A204.1 (cell line): ENCODE measurements around the gene AMOTL2.

Experiments used
- FAIRE-seq: peaks from 2 replicates; lab custom pipeline; 2012; peaks lifted over from hg19 to GRCh38; lab: Jason Lieb, UNC

Gene AMOTL2

DNA sequence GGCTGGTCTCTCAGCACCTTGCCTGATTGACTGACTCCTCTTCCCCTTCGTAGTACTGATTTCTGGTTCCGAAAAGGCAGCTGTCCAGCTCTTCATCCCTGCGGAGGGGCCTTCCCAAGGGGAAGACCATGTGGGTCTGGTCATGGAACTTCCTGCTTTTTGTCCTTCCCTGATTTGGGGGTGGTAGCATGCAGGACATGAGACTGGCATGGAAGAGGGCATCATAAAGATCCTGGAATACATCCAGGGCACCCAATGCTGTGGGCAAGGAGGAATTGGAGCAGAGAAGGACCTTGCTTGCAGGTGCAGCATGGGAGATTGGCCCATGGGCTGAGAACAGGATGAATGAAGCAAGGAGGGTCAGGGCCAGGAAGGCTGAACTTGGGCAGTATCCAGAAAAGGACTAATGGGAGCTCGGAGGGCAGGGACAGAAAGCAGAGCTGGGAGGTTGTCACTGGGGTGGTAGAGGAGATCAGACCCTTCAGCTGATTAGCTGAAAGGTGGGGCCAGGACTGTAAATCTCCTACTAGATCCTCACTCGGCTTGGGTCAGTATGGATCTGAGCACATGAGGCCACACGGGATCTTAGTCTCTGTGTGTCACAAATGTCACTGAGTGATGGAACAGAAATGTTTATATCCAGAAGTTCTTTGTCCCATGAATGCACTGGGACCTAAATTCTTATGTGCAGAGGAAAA is 59.5 kb downstream of the AMOTL2 start:
- no peak for FAIRE-seq

DNA sequence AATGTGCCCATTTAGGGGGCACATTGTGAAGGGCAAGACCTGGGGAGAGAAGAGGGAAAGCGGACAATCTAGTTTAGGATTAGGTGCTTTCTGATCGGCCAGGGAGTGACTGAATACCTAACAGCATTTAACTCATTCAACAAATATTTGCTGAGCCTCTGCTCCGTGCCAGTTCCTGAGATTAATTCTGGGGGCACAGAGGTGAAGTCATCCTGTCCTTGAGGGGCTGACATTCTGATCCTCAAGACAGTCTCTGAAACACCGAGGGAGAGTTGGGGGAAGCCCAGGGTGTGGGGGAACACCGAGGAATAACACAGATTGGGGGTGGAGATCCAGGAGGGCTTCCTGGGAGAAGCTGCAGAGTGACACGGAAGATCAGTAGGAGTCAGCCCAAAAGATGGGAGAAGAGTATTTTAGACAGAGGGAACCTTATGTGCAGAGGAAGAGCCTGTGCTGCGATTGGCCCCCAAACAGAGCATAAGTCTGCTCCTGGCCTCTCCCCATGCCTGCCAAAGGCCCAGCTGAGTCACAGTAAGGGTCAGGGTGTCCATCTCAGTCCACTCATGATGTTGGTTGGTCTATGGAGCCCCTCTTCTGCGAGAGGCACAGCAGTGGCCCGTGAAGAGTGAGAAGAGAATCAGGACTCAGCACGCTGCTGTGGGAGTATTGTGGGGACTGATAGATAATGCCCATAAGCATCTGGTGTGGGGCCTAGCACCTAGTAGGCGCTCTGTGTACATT is 60.2 kb downstream of the AMOTL2 start:
- no peak for FAIRE-seq

DNA sequence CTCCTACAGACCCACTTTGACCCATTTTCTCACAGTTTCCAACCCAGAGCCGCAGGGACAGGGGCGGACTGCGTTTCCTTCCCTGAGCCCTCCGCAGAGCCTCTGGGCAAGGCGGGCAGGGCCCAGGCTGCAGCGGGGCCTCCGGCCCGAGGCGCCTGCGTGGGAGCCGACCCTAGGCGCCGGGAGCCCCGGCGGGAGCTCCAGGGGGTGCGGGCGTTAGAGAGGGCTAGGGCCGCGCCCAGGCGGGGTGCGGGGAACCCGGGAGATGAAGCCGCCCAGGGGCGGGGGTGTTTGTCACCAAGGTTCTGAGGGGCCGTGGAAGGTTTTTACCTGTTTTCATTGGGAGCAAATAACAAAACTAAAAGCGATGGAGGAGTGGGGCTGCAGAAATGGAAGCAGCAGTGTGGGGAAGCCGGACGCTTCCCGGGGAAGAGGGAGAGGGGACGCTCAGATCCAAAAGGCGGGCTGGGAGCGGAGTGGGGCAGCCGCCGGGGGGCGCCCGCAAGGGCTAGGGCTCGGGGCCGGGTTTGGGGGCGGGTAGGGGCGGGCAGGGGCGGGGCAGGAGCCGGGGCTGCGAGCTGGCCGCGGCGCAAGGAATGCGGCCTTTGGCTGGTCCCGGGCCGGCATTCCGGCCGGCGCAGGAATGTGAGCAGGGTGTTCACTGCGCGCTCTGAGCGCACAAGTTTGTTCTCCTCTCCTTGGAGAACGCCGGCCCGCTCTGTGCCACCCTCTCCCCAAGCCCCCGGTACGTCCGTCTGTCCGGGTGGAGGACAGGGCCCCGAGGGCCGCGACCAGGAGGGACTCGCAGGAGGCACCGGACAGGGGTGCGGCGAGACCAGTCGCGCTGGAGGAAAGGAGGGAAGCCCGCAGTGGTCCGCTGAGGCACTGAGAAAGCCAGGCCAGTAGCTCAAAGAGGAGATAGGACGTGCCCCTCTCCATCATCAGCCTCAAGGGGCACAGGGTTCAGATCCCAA is 61.1 kb downstream of the AMOTL2 start:
- no peak for FAIRE-seq

DNA sequence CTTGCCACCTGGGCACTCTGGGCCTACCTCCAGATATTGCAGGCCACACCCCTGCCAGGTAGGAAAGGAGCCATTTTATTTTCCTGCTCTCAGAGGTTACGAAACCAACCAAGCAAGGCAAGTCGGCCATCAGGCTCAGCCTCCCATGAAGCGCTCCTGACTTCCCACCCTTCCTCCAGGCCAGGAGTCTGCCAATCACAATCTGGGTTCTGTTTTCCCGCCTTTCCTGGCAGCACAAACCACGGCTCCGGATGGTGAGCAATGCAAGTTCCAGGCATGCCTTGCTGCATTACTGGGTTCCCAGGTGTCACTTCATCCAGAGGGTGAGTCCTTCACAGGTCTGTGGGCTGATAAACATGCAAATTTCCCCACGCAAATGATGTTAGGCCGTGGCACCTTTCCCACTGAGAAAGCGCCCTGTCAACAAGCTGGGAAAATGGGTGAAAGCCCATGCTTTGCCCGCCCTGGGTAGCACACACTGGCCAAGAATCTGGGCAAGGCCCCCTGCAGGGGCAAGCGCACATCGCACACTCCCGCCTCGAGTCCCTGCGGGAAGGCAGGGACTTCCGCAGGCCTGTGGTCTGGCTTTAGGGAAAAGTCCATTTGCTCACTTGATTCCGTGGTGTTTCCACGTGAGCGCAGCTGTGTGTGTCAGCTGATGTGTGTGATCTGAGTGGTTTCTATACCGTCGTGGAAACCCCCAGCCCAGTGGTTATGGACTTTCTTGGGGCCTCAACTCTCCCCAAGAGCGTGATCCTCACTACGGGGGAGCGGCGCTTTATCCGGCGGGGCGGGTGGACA is 62.0 kb downstream of the AMOTL2 start:
- no peak for FAIRE-seq

DNA sequence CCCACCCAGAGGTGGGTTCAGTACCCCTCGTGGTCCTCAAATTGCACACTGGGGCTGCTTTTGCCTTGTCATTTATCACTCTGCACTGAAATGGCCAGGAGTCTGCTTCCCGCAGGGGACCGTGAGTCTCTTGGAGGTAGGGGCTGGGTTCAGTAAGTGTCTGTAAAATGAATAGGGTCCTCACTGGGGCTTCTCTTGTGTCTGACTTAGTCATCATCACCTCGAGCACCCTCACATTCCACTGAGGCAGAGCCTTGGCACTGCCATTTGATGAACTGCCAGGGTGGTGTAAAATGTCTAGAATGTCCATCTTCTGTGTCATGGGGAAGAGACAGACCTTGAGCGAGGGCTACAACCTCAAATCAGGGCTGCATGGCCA is 62.6 kb downstream of the AMOTL2 start:
- FAIRE-seq = no peak

DNA sequence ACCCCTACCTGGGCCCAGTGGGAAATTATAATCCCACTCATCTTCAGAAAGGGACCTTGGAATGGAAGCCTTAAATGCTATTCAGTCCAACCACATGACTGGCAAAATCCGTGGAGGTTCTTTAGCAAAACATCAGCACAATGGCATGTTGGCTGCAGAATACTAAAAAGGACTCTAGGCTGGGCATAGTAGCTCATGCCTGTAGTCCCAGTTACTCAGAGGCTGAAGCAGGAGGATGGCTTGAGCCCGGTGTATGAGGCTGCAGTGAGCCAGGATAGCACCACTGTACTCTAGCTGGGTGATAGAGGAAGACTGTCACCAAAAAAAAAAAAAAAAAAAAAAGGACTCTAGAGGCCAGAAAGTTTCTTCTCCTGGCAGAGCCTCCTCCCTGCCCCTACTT is 63.0 kb downstream of the AMOTL2 start:
- no peak for FAIRE-seq

DNA sequence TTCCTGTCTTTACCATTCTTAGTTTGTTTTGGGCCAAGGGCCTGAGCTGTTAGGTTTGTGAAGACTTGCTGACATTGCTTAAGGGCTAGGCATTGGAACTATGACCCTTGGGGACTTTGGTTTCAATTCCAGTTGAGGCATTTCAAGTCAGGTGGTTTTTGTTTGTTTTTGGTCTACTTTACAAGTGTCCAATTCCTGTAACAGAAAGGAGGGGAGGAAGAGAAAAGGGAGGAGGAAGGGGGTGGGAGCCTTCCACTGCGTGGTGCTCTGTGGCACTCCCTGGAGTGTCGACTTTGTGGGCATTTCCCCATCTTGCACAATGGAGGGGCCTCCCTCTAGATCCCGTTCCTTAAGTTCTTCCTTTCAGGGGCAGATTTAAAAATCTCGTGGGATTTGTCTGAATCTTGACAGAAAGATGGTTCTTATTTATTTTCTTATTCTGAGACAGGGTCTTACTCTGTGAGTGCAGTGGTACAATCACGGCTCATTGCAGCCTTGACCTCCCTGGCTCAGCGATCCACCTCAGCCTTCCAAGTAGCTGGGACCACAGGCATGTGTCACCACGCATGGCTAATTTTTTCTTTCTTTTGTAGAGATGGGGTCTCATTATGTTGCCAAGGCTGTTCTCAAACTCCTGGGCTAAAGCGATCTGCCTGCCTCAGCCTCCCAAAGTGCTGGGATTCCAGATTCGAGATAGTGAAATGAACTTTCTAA is 64.1 kb downstream of the AMOTL2 start:
- no peak for FAIRE-seq

DNA sequence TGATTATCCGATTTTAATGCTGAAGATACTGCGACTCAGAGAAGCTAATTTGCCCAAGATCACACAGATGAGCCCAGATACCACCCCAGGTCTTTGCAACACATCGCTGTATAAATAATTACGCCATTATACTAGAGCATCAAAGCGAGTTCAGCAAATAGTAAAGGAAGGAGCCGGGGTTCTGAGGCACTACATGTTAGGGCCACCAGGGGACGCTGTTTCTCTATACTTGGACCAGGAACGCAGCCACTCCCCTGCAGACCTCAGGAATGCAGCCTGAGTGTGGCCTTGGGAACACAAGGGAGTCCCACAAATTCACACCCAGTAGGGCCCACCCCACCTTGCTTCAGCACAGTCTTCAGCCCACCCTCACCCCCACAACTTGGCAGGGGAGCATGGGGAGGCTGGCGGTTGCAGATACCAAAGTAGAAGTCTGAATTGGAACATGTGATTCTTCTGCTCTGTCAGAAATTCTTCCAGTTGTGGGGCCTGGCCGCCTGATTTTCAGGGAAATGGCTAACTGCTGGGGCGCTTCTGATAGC is 65.8 kb downstream of the AMOTL2 start:
- FAIRE-seq = peak; percentile 77

DNA sequence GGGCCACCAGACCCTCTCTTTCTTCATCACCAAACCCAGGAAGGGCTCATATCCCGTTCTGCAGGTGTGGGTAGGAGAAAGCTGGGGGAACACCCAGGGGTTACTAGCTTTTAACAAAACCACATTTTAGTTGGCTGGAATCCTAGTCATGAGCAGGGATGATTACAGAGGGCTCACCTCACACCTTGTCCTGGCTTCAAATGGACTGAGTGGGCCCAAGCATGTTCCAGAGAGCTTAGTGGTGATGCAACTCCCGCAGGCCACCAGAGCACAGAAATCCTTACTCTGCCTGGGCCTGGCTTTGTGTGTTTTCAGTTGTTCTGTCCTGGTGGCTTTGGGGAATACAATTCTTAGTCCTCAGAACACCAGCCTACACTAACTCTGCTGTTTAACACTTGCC is 66.8 kb downstream of the AMOTL2 start:
- no peak for FAIRE-seq

DNA sequence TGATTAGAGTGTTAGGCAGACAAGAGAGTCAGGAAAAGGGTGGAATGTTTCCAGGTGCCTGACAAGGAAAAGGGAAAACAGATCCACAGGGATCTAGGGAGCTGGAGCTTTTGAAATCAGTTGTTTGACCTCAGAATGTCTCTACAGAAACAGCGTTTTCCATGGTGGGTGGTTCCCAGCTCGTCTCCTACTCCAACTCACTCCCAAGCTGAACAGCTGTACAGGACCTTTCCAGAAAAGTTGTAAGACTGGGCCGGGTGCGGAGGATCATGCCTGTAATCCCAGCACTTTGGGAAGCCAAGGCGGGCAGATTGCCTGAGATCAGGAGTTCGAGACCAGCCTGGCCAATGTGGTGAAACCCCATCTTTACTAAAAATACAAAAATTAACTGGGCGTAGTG is 67.9 kb downstream of the AMOTL2 start:
- no peak for FAIRE-seq
